ENCODE measurements around the gene ZNF394.

GRCh38 chr7:99469381-99470065 is 30.6 kb downstream of the ZNF394 start:
- TF ChIP-seq POLR2A (IDR thresholded peaks at IDR 0.05), result no peak
- TF ChIP-seq, protein P1, sequence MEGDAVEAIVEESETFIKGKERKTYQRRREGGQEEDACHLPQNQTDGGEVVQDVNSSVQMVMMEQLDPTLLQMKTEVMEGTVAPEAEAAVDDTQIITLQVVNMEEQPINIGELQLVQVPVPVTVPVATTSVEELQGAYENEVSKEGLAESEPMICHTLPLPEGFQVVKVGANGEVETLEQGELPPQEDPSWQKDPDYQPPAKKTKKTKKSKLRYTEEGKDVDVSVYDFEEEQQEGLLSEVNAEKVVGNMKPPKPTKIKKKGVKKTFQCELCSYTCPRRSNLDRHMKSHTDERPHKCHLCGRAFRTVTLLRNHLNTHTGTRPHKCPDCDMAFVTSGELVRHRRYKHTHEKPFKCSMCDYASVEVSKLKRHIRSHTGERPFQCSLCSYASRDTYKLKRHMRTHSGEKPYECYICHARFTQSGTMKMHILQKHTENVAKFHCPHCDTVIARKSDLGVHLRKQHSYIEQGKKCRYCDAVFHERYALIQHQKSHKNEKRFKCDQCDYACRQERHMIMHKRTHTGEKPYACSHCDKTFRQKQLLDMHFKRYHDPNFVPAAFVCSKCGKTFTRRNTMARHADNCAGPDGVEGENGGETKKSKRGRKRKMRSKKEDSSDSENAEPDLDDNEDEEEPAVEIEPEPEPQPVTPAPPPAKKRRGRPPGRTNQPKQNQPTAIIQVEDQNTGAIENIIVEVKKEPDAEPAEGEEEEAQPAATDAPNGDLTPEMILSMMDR (IDR thresholded peaks at IDR 0.05), result no peak

Measured in stomach (tissue), 4 donors.